KMS-11 (cell line): ENCODE measurements around the gene POLR3A.

Experiments
- H2AFZ ChIP-seq: fragments of 200-600 bp; sonication (generic); 2 replicates; pipeline ENCODE4 v1.6.1; 2016; ENCODE audit warnings: antibody characterized with exemption, mixed run types, low read depth
- H3K27ac ChIP-seq: fragments of 200-600 bp; sonication (generic); 2 replicates; pipeline ENCODE4 v1.6.1; 2016; ENCODE audit warnings: mild to moderate bottlenecking, mixed run types
- H3K27me3 ChIP-seq: fragments of 200-600 bp; sonication (generic); 2 replicates; pipeline ENCODE4 v1.6.1; 2017; ENCODE audit warnings: mild to moderate bottlenecking, low read depth, mixed run types, moderate library complexity; ENCODE audit not compliant: insufficient read depth
- H3K36me3 ChIP-seq: fragments of 200-600 bp; sonication (generic); 2 replicates; pipeline ENCODE4 v1.6.1; 2017; ENCODE audit warnings: mild to moderate bottlenecking, mixed run types; ENCODE audit not compliant: insufficient read depth
- H3K4me1 ChIP-seq: fragments of 200-600 bp; sonication (generic); 2 replicates; pipeline ENCODE4 v1.6.1; 2016; ENCODE audit warnings: mild to moderate bottlenecking, low read depth, mixed run types; ENCODE audit not compliant: poor library complexity, severe bottlenecking
- H3K4me2 ChIP-seq: fragments of 200-600 bp; sonication (generic); 2 replicates; pipeline ENCODE4 v1.7.0; 2016; ENCODE audit warnings: mild to moderate bottlenecking, mixed run types
- H3K4me3 ChIP-seq: fragments of 200-600 bp; sonication (generic); IDR thresholded peaks from 2 replicates; pipeline ENCODE4 v1.6.1; 2017; ENCODE audit warnings: low read depth, low read length, mixed read lengths; ENCODE audit not compliant: insufficient read depth
- H3K79me2 ChIP-seq: fragments of 200-600 bp; sonication (generic); 2 replicates; pipeline ENCODE4 v1.6.1; 2016; ENCODE audit warnings: low read depth, mixed run types; ENCODE audit not compliant: insufficient read depth
- H3K9ac ChIP-seq: fragments of 200-600 bp; sonication (generic); 2 replicates; pipeline ENCODE4 v1.6.1; 2016; ENCODE audit warnings: mild to moderate bottlenecking, mixed run types
- H4K20me1 ChIP-seq: fragments of 200-600 bp; sonication (generic); 2 replicates; pipeline ENCODE4 v1.6.1; 2016; ENCODE audit warnings: mild to moderate bottlenecking, mixed run types; ENCODE audit not compliant: insufficient read depth
- CTCF ChIP-seq: fragments of 200-600 bp; sonication (generic); conservative IDR thresholded peaks from 2 replicates; pipeline ENCODE4 v1.6.1; 2017; ENCODE audit warnings: low read depth, mild to moderate bottlenecking, antibody characterized with exemption, low read length, moderate library complexity, mixed read lengths

Gene POLR3A

GRCh38 chr10:77960829-77961329 lies 68.4 kb downstream of the POLR3A start:
- H3K27me3 ChIP-seq = no peaks in the 10 kb centered on the region
- no peak overlapping the region for H3K4me2 ChIP-seq
- no peak overlapping the region for H3K9ac ChIP-seq
- no peaks in the 10 kb centered on the region for H3K36me3 ChIP-seq
- H3K4me3 ChIP-seq = no peak overlapping the region
- H2AFZ ChIP-seq = no peak overlapping the region
- no peaks in the 10 kb centered on the region for H4K20me1 ChIP-seq
- H3K27ac ChIP-seq = no peak overlapping the region
- no peak for TF ChIP-seq CTCF
- no peaks in the 10 kb centered on the region for H3K79me2 ChIP-seq
- no peaks in the 10 kb centered on the region for H3K4me1 ChIP-seq

DNA sequence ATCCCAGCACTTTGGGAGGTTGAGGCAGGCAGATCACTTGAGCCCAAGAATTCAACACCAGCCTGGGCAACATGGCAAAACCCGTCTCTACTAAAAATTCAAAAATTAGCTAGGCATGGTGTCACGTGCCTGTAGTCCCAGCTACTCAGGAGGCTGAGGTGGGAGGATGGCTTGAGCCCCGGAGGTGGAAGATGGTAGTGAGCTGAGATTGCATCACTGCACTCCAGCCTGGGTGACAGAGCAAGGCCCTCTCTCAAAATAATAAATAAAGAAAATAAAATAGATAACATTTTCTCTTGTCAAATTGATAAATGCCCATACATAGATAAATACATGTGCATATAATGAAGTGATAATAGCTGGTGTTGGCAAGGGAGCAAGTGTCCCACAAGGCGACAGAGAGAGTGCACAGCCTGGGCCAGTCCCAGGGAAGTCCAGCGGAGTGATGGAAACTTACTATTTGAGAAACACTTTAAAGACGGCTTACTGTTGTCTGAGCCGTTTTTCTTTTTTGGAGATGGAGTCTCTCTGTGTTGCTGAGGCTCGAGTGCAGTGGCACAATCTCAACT lies 69.3 kb downstream of the POLR3A start:
- no peaks in the 10 kb centered on the region for H3K27me3 ChIP-seq
- no peak for TF ChIP-seq CTCF
- no peaks in the 10 kb centered on the region for H3K36me3 ChIP-seq
- H3K4me2 ChIP-seq = no peak overlapping the region
- H2AFZ ChIP-seq = no peak overlapping the region
- no peaks in the 10 kb centered on the region for H3K79me2 ChIP-seq
- H3K27ac ChIP-seq = no peak overlapping the region
- H3K4me1 ChIP-seq = no peaks in the 10 kb centered on the region
- H4K20me1 ChIP-seq = no peaks in the 10 kb centered on the region
- H3K9ac ChIP-seq = no peak overlapping the region
- no peak overlapping the region for H3K4me3 ChIP-seq

GRCh38 chr10:77959384-77959783 lies 69.9 kb downstream of the POLR3A start:
- H3K79me2 ChIP-seq = no peaks in the 10 kb centered on the region
- TF ChIP-seq CTCF = no peak

DNA sequence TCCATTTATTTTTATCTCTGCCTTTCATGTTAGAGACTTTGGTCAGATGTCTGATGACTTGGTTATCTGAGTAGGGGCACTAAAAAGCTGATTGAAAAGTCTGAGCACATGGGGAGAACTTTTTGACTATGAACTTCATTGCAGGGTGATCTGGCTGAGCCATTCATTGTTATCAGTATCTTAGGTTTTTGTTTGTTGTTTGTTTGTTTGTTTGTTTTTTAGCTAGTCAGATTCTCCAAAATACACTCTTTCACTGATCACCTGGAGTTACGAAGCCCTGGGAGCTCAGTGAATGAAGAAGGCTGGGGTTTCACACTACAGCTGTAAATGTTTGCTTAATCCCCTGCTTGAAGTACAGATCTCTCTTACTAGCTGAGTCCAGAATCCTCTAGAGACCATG lies 74.2 kb downstream of the POLR3A start:
- H3K79me2 ChIP-seq = no peaks in the 10 kb centered on the region
- no peaks in the 10 kb centered on the region for H4K20me1 ChIP-seq
- H3K27me3 ChIP-seq = no peaks in the 10 kb centered on the region

More at GRCh38 chr10:77959384-77959783, 69.9 kb downstream of the POLR3A start:
- Histone ChIP-seq H3K9ac (no peak overlapping the region), H3K4me2 (no peak overlapping the region), H2AFZ (no peak overlapping the region), H3K27ac (no peak overlapping the region), H3K36me3 (no peaks in the 10 kb centered on the region), H3K27me3 (no peaks in the 10 kb centered on the region), H4K20me1 (no peaks in the 10 kb centered on the region), H3K4me1 (no peaks in the 10 kb centered on the region), H3K4me3 (no peak overlapping the region)

More for the DNA sequence above, 74.2 kb downstream of the POLR3A start:
- Histone ChIP-seq H3K9ac (no peak overlapping the region), H3K36me3 (no peaks in the 10 kb centered on the region), H3K4me3 (no peak overlapping the region), H3K27ac (no peak overlapping the region), H2AFZ (no peak overlapping the region), H3K4me2 (no peak overlapping the region), H3K4me1 (no peaks in the 10 kb centered on the region)
- TF ChIP-seq CTCF = no peak
